Endodermal cell (in vitro differentiated cells): ENCODE results near the gene ABLIM1. TPM values are rescaled to one million over a fixed set of nuclear protein-coding genes. Genes with fewer than 3 reads are reported as not detected.

Experiments used
- DNase-seq: peaks from one replicate; pipeline ENCODE4 v3.0.0-alpha.2; 2017
- H3K27ac ChIP-seq: 2 replicates; pipeline ENCODE4 v1.5.1; 2013; ENCODE audit warnings: mild to moderate bottlenecking, low read depth, low read length, moderate library complexity
- H3K27me3 ChIP-seq: 2 replicates; pipeline ENCODE4 v1.6.1; 2013; ENCODE audit warnings: mild to moderate bottlenecking, low read length, moderate library complexity; ENCODE audit not compliant: insufficient read depth, control insufficient read depth, poor library complexity, severe bottlenecking
- H3K36me3 ChIP-seq: 2 replicates; pipeline ENCODE4 v1.7.0; 2013; ENCODE audit warnings: mild to moderate bottlenecking, low read length, moderate library complexity; ENCODE audit not compliant: control insufficient read depth, insufficient read depth
- H3K4me1 ChIP-seq: one replicate; pipeline ENCODE4 v1.7.0; 2013; ENCODE audit warnings: low read length; ENCODE audit not compliant: control insufficient read depth, insufficient read depth
- H3K4me3 ChIP-seq: 2 replicates; pipeline ENCODE4 v1.5.1; 2013; ENCODE audit warnings: mild to moderate bottlenecking, low read length, moderate library complexity
- H3K9ac ChIP-seq: 2 replicates; pipeline ENCODE4 v1.6.1; 2013; ENCODE audit warnings: mild to moderate bottlenecking, low read length, moderate library complexity; ENCODE audit not compliant: poor library complexity, severe bottlenecking; ENCODE audit errors: extremely low read depth
- H3K9me3 ChIP-seq: 2 replicates; pipeline ENCODE4 v1.6.1; 2013; ENCODE audit warnings: mild to moderate bottlenecking, low read length, moderate library complexity; ENCODE audit not compliant: control insufficient read depth
- H3K27ac Mint-ChIP-seq: 2 replicates; pipeline ENCODE4 v1.8.0; 2020; ENCODE audit warnings: mixed read lengths
- H3K27me3 Mint-ChIP-seq: 2 replicates; pipeline ENCODE4 v1.8.0; 2021; ENCODE audit warnings: mild to moderate bottlenecking, mixed read lengths; ENCODE audit not compliant: insufficient read depth
- H3K36me3 Mint-ChIP-seq: 2 replicates; pipeline ENCODE4 v1.8.0; 2020; ENCODE audit warnings: low read depth, mixed read lengths
- H3K4me1 Mint-ChIP-seq: 2 replicates; pipeline ENCODE4 v1.8.0; 2020; ENCODE audit warnings: mixed read lengths
- H3K4me3 Mint-ChIP-seq: 2 replicates; pipeline ENCODE4 v1.8.0; 2020; ENCODE audit warnings: mild to moderate bottlenecking, moderate library complexity, mixed read lengths
- H3K9me3 Mint-ChIP-seq: 2 replicates; pipeline ENCODE4 v1.8.0; 2020; ENCODE audit warnings: mild to moderate bottlenecking, mixed read lengths
- WGBS, 2 experiments: methylation state at CpG; one replicate each; pipeline versions ENCODE4 v1.1.5 to v1.1.7; 2013; ENCODE audit warnings: missing lambda C conversion rate in 2 of 2, mixed read lengths in 1 of 2; ENCODE audit not compliant: insufficient coverage in 1 of 2, insufficient read length in 1 of 2; 5-methylcytosine and 5-hydroxymethylcytosine counted together
- total RNA-seq, 2 donors: library from RNA; stranded (reverse); fragmentation: NEBNext Ultra II Directional in 1 of 2; extraction: Animal tissue kit (Norgen Biotek cat#: 25700) in 1 of 2; gene quantifications; 2 replicates in 1 of 2; 3 replicates in 1 of 2; pipeline ENCODE4 v1.2.1, GENCODE V29; 2021
- TF ChIP-seq, protein P1 (sequence below): fragments of 200-600 bp; sonication (generic); conservative IDR thresholded peaks from 2 replicates; pipeline ENCODE4 v1.5.0; 2021; ENCODE audit warnings: antibody characterized with exemption, mild to moderate bottlenecking

ABLIM1 gene
- total RNA-seq, 2 donors from 2014 or later = 39.3 to 49.3 TPM

DNA sequence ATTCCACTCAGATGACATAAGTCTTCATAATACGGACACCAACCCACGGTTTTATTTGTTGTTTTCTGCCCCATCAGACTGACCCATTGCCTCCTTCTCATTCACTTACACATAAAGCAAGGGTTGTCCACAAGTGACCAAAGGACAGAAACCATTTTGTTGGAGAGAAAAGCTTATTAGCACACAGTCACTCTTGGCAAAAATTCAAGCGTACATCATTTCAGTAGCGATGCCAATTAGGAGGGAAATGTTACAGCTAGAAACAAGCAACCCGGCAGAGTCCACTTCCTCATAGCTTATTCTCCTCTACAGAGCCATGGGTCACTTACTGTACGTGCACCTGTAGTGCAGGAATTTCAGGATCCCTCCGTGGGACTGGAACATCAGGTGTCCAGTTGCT lies 23.0 kb downstream of the ABLIM1 start:
- Histone ChIP-seq H3K36me3 (no peaks in the 10 kb centered on the region), H3K9ac (no peak overlapping the region), H3K4me1 (peaks cover 4% of the 10 kb centered on the region), H3K27ac (no peak overlapping the region), H3K9me3 (no peaks in the 10 kb centered on the region), H3K27me3 (peaks cover 36% of the 10 kb centered on the region), H3K4me3 (no peak overlapping the region)
- no peak for DNase-seq
- WGBS, 2 experiments = 91 to 93% methylated on average over 5 to 7 of the region's 7 CpGs
- no peaks in the 10 kb centered on the region for H3K36me3 Mint-ChIP-seq
- H3K9me3 Mint-ChIP-seq = no peaks in the 10 kb centered on the region
- TF ChIP-seq, protein P1, sequence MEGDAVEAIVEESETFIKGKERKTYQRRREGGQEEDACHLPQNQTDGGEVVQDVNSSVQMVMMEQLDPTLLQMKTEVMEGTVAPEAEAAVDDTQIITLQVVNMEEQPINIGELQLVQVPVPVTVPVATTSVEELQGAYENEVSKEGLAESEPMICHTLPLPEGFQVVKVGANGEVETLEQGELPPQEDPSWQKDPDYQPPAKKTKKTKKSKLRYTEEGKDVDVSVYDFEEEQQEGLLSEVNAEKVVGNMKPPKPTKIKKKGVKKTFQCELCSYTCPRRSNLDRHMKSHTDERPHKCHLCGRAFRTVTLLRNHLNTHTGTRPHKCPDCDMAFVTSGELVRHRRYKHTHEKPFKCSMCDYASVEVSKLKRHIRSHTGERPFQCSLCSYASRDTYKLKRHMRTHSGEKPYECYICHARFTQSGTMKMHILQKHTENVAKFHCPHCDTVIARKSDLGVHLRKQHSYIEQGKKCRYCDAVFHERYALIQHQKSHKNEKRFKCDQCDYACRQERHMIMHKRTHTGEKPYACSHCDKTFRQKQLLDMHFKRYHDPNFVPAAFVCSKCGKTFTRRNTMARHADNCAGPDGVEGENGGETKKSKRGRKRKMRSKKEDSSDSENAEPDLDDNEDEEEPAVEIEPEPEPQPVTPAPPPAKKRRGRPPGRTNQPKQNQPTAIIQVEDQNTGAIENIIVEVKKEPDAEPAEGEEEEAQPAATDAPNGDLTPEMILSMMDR = no peak
- no peak overlapping the region for H3K4me3 Mint-ChIP-seq
- no peak overlapping the region for H3K27ac Mint-ChIP-seq
- H3K4me1 Mint-ChIP-seq = peaks cover 25% of the 10 kb centered on the region
- peaks cover 46% of the 10 kb centered on the region for H3K27me3 Mint-ChIP-seq

DNA sequence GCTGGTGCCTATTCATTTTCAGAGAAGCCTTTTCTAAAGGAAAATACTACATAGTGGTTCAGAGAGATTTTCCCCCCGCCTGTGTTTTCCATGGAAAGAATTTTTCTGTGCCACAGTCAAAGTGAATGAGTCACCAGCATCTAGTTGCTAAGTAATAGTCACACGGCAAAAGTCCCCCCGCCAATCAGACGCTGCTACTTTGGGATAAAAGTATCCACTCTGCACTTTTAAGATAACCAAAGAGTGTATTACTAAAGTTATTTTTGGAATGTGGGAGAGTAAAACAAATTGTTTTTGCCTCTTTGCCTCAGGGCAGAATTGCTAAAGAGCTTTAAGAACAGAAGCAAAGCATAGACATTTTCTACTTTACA lies 23.5 kb downstream of the ABLIM1 start:
- Histone ChIP-seq H3K9ac (no peak overlapping the region), H3K4me3 (no peak overlapping the region), H3K27ac (no peak overlapping the region), H3K27me3 (peaks cover 41% of the 10 kb centered on the region), H3K36me3 (no peaks in the 10 kb centered on the region), H3K9me3 (no peaks in the 10 kb centered on the region), H3K4me1 (peaks cover 4% of the 10 kb centered on the region)
- WGBS, 2 experiments = 53 to 65% methylated on average over 2 to 4 of the region's 4 CpGs
- H3K36me3 Mint-ChIP-seq = no peaks in the 10 kb centered on the region
- TF ChIP-seq, protein P1 = no peak
- no peak overlapping the region for H3K4me3 Mint-ChIP-seq
- DNase-seq = no peak
- no peak overlapping the region for H3K27ac Mint-ChIP-seq
- peaks cover 23% of the 10 kb centered on the region for H3K4me1 Mint-ChIP-seq
- H3K9me3 Mint-ChIP-seq = no peaks in the 10 kb centered on the region
- H3K27me3 Mint-ChIP-seq = peaks cover 51% of the 10 kb centered on the region

DNA sequence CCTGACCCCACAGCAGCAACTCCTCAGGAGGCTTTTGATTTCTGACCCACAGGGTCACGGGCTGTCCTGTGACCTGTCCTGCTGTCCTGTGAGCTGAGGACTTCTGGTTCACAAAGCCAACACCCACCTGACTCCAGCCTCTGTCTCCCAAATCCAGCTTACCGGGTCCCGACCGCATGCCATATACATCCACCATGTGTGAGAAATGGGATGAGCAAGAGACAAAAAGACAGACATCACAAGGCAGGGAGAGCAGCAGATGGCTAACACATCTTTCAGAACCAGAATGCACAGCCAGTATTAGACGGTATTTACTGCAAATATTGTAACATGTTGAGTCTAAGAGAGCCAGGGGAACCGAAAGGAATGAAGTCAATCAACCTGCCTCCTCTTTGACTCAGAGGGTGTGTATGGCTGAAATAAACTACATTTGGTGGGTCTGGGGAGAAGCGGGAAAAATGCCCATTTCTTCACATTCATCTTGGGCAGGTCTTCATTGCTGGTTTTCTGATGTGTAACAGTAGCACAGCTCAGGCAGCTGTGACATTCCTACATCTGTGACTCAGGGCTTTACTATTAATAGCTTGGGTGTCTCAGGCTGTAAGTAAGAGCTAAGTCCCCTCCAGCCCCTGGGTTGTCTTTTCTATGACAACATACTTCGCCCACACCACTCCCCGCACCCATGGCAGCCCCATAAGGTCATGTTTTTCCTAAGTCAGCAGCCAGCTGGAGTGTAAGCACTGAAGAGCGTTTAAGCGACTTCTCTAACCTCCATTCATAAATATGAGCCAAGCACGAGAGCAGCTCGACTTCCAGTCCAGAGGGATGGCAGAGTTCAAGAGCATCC lies 25.0 kb downstream of the ABLIM1 start:
- Mint-ChIP-seq H3K9me3 (no peaks in the 10 kb centered on the region), H3K27me3 (peaks cover 59% of the 10 kb centered on the region), H3K4me1 (peaks cover 21% of the 10 kb centered on the region), H3K27ac (no peak overlapping the region), H3K4me3 (no peak overlapping the region), H3K36me3 (no peaks in the 10 kb centered on the region)
- peak; percentile 68 for DNase-seq
- 76 to 82% methylated on average over 13 of the region's 13 CpGs for WGBS, 2 experiments
- H3K4me1 ChIP-seq = peaks cover 4% of the 10 kb centered on the region
- H3K4me3 ChIP-seq = no peak overlapping the region
- peaks cover 49% of the 10 kb centered on the region for H3K27me3 ChIP-seq
- no peak overlapping the region for H3K27ac ChIP-seq
- no peaks in the 10 kb centered on the region for H3K9me3 ChIP-seq
- TF ChIP-seq, protein P1 = no peak
- no peaks in the 10 kb centered on the region for H3K36me3 ChIP-seq
- H3K9ac ChIP-seq = no peak overlapping the region
